ENCODE measurements around the gene EIF4B. TPM values are rescaled to one million over a fixed set of nuclear protein-coding genes. Genes with fewer than 3 reads are reported as not detected.

The EIF4B gene
- total RNA-seq, 1 donor from 2014 or later = 546 TPM

DNA sequence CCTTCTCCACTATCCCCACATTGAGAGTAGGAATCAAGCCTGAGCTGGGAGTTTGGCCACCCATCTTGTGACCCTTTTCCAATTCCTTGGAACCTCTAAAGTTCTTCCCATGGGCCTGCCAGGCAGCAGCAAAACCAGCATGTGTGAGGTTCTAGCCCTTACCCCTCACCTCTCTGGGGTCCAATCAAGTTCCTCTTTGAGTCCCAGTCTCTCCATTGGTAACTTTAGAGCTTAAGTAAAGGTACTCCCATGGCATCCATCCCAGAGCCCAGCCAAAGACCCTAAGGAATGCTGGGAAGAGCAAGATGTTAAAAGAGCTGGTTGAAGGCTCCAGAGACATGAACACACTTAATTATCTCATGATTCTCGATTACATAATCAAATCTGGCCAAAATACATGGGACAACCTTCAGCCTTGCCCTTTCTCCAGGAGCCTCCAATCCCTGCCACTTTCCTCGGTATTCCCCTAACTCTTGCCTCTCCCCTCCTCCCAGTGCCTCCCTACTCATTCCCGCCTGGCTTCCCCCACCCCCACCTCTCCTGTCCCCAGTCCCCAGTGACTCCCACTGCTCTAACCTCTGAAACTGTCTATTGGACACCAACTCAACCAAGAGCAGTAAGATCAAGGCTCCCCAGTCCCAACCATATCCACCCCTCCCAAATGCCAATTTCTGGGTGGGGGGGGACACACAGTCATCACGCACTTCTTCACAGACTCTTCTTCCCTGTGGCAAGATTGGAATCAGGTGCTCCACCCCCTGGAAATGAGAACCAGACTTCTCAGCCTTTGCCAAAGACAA is 38.8 kb downstream of the EIF4B start:
- no peak for DNase-seq (ENCODE audit: low spot score)

DNA sequence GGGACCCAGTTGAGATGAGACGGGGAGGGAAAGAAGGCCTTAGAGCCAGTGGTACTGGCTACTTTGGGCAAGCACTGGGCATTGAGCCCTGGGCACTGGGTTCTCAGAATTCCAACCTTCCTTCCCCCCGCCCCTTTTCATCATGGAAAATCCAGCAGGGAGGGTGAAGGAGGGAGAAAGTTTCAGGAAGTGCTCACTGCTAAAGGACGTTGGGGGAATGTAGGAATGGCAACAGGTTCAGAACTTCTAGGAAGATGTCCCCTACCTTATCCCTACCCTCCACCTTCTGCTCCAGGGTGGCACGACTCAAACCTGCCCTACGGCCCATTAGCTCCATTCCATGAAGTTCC is 39.4 kb downstream of the EIF4B start:
- no peak for DNase-seq (ENCODE audit: low spot score)

DNA sequence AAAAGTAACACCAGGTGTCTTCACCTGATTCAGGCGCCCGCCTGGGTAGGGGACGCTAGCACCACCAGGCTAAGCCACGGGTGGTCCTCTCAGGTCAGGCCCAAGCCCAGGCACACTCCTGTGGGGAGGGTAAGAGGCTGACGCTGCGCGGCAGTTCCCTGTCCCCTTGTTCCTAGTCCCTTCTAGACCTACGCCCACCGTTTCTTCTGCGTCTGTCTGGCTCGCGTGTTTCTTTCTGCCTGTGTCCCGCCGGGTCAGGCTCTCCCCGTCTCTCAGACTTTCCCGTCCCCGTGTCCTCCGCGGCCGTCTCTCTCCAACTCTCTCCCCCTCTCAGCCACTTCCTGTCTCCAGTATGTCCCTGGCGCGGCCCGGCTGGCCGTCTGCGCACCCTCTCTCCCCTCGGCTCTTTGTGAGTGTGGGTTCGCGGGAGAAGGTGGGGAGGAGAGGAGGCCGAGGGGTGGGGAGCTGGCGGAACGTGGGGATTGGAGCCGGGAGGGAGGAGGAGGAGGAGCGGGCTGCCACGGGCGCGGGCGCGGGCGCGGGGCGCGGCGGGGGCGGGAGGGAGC is 40.5 kb downstream of the EIF4B start:
- DNase-seq (ENCODE audit: low spot score) = peak; percentile 81

DNA sequence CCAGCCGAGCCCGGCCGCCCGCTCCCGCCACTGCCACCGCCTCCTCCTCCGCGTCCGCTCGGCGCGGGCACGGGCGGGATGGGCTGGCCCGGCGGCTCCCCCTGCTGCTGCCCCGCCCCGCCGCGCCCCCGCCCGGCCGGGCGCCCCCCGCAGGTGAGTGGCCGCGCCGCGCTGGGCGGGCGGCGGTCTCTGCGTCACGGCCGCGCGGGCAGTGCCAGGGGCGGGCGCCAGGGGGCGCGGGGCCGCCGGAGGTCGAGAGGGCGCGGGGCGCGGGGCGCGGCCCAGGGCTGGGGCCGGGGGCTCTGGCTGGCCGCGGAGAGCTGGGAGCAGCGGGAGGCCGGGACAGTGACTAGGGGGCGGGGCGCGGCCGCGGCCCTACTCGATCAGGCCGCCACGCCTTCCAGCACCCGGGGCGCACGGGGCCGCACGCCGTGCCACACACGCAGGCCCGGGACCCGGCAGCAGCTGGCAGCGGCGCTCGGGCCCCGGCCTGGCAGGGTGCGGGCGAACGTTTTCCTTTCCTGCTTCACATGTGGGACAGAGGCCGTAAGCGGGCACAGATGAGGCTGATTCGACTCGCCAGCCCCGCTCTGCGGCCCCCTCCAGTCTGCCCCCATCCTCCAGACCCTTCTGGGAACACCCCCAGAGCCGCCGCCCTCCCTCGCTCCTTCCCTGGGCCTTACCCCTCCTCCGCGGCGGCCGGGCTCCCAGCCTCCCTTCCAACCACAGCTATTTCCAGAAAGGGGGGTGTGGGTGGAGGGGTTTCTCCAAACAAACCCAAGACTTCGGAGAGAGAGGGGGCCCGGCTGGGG is 41.2 kb downstream of the EIF4B start:
- DNase-seq (ENCODE audit: low spot score) = peak; percentile 73

DNA sequence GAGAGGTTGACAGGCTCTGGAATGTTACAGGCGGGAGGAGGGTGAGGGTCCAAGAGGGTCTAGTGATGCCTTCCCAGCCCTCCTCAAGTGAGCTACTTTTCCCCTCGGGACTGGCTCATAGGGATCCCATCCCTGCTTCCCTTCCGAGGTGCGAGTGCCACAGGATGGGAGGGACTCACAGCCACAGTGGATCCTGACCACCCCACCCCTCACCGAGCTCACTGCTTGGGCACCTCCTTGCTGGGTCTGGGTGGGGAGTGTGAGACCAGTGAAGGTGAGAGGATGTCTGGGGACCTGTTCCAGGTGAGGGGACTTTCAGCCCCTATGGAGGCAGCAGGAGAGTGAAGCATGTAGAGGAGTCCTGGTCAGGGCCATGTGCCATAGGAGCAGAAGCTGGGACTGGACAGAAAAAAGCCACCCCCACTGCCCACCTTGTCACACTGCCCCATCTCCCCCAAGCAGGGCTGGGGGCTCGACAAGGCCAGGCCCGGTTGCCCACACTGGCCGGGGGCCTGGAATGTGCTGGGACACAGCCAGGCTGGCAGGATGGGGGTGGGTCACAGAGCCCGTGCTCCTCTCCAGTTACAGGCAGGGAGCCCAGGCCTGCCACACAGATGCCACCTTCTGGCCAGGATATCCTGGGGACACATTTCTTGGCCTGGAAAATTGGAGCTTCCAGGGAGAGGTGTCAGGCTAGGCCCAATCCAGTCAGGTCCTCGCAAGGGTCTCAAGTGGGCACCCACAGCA is 42.0 kb downstream of the EIF4B start:
- peak; percentile 65 for DNase-seq (ENCODE audit: low spot score)

DNA sequence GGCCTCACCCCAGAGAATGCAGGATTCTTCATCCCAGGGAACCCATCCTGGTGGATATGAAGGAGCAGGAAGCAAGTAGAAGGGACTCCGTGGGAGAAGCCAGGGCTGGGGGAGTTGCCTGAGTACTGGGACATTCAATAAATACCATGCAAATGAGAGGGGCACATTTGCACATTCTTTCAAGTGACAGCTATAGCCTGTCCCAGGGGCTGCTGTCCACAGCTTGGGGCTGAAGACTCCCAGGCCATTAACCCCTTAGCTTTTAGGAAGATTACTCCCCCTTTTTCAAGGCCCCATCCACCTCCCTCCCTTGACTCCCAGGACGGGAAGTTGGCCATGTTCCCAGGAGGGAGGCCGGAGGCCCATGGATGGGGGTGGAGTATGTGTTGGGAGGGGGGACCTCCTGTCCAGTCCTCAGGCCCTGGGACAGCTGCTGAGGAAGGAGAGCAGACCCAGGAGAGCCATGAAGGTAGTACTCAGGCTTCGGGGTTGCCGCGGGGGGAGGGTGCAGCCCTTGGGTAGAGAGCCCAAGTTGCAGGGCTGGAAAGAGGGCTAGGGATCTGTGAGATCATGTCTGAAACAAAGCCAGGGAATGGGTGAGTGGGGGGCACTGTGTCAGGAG is 42.6 kb downstream of the EIF4B start:
- DNase-seq (ENCODE audit: low spot score) = no peak

DNA sequence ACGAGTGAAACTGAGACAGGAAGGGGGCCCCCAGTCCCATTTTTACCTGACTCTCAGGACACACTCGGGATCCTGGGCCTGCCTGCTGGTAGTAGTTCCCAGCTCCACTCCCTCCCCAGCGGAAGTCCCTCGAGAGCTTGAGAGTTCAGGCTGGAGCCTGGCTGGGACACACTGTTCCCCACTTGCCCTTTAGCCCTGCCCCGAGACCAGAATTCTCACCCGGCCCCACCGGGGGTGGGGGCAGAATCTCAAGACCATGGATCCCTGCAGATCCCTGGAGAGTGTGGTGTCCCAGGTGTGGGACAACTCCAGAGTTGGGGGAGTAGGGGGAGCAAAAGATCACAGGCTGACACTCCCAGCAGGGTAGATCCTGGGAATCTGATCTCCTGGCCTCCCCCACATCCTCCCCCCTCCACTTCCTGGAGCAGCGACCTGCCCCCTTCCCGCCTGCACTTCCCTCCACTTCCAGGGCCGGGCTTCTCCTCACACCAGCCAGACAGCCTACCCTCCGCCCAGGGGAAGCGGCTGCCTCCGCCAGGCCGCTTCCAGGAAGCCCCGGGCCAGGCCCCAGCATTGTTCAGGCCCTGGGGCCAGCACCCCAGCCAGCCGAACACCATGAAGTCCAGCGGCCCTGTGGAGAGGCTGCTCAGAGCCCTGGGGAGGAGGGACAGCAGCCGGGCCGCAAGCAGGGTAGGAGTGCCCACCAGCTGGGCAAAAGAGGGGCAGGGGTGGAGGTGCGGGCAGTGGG is 43.5 kb downstream of the EIF4B start, which contains the start of gene TNS2:
TSS of gene TNS2 (plus strand) at position 495 of the 748 bp plus-strand sequence. CDS start at position 616, 121 bp downstream.
- peak; percentile 53 for DNase-seq (ENCODE audit: low spot score)

- DNase-seq (ENCODE audit: low spot score) = peak; percentile 9
Measured at GRCh38 chr12:53050426-53051057, 44.3 kb downstream of the EIF4B start.

DNA sequence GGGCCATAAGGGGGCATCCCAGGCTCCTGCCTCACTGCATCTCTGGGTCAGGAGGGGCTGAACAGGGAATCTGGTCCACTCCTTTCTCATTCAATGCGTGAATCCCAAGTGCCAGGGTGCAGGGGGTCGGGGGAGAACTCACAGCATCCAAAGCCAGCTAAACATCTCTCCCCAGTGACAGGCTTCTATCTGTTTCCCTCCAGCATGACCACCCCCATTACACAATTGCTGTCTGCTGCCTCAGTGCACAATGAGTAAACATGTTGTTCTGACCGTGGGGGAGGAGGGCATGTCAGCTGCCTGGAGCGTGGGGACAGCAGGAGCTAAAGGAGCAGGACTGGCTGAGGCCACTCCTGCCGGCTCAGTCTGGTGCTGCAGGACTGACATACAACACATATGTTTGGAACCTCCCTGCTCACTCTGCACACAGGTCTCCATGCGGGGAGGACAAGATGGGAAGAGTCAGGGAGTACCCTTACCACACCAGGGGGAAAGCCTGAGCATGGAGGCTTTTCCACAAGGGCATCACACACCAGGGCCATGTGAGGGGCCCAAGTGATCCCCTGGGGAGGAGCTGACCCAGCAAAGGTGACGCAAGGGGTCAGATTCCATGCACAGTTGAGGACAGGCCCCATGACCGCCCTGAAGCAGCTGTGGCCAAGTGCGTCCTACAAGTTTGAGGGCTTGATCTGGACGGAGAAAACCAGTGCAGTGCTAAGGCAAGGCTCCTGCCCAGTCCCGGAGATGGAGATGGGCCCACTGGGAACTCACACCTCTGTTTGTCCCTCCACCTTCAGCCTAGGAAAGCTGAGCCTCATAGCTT is 45.0 kb downstream of the EIF4B start:
- DNase-seq (ENCODE audit: low spot score) = peak; percentile 73

- no peak for DNase-seq (ENCODE audit: low spot score)
Measured at GRCh38 chr12:53051881-53052412, 45.7 kb downstream of the EIF4B start.

DNA sequence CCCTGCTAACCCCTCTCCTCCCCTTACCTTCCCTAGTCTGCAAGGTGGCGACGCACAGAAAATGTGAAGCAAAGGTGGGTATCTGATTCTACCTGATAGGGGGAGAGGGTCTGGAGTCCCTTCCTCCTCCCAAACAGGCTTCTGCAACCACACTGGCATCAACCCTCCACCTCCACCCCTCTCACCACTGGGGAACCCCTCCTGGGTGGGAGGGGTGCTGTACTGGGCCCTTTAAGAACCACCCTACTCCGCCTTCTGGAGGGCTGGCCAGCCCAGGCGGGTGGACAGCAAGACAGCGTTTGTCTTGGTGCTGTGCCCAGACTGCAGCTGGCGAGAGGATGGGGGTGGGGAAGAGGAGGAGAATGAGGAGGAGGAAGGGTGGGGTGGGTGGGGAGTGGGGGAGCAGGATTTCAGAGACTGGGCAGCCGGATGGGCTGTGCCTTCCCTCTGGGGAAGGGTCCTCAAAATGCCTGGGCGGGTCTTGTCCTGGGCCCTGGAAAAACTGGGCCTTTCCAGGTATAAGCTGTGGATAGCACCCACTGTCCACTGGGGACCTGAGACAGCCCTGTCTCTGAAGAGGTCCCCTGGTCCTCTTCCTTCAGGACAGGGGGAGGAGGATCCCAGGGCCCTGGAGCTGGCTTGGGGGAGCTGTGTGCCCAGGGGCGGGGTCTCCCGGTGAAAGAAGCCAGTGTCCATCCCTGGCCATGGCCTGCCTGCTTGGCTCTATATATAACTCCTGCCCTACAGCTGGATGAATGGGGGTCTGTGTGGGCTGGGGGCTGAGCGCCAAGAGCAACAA is 46.4 kb downstream of the EIF4B start:
- peak; percentile 86 for DNase-seq (ENCODE audit: low spot score)

DNA sequence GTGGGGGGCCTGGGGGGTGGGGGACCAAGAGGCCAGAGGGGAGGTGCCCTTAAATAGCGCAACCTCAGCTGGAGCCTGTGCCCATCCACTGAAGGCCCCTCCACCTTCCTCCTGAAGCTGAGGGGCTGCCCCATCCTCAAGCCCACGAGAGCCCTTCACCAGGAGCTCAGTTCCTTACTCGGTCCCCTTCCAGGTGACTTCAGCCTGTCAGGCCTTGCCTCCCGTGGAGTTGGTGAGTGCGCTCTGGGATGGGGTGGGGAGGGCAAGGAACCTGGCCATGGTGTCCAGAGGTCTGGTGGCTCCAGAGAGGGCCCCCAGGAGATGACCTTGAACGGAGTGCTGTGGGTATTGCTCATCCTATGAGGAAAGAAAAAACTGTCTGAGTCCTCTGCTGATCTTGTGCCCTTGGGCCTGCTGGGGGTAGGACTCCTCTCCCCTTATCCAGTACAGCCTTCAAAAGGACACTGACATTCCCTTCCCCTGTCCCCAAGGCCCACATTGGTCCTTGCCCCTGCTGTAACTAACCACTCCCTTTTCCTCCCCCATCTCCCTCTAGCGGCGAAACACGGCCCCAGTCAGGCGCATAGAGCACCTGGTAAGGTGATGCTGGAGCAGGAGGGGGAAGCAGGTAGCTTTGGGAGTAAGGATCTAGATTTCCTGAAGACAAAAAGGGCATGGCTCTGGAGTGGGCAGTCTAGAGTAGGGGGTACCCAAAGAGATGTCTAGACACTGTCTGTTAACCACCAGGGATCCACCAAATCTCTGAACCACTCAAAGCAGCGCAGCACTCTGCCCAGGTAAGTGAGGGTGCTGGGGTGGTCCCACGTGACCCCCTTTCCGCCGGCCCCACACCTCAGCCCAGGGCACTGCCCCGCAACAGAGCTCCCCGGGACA is 47.2 kb downstream of the EIF4B start:
- DNase-seq (ENCODE audit: low spot score) = peak; percentile 75

DNA sequence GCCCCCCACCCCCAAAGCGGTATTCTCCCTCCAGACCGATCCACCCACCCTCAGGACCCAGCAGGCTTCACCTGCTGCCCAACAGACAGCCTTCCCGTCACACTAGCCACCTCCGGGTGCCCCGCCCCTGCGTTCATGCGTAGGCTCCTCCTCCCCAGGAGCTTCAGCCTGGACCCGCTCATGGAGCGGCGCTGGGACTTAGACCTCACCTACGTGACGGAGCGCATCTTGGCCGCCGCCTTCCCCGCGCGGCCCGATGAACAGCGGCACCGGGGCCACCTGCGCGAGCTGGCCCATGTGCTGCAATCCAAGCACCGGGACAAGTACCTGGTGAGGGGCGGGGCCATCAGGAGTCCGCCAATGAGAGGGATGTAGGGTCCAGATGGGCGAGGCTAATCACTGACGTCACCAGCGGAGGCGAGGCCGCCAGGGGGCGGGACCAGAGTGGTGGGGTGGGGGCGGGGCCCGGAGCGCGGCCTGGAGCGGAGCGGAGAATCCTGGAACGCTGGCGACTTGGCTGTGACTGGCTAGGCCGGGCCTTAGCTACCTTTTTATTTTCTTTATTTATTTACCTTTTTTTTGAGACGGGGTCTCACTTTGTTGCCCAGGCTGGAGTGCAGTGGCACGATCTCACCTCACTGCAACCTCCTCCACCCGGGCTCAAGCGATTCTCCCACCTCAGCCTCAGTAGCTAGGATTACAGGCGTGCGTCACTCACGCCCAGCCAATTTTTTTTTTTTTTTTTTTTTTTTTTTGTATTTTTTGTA is 48.0 kb downstream of the EIF4B start:
- DNase-seq (ENCODE audit: low spot score) = peak; percentile 96

- DNase-seq (ENCODE audit: low spot score) = no peak
Measured at GRCh38 chr12:53055471-53056266, 49.4 kb downstream of the EIF4B start.

DNA sequence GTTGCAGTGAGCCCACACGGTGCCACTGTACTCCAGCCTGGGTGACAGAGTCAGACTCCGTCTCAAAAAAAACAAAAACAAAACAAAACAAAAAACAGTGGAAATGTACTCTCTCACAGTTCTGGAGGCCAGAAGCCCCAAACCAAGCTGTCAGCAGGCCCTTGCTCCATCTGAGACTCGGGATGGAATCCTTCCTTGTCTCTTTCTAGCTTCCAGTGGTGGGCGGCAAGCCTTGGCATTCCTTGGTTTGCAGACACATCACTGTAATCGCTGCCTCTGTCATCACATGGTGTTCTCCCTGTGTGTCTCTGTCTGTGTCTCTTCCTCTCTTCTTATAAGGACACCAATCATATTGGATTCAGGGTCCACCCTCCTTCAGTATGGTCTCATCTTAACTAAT is 50.0 kb downstream of the EIF4B start:
- no peak for DNase-seq (ENCODE audit: low spot score)

DNA sequence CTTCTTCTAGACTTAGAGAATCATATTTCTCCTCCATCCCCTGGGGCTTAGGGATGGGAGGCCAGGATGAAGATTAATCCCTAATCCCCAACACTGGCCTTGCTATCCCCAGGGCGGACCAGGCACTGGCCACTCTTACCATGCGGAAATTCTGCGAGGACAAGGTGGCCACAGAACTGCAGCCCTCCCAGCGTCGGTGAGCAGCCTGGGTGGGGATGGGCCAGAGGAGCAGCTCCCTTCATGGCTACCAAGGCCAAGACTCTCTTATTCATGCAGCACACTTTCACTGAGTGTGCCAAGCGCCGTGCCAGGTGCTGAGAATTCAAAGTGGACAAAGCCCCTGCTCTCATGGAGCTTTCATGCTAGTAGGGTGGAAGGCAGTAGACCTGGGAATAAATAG is 50.6 kb downstream of the EIF4B start:
- DNase-seq (ENCODE audit: low spot score) = no peak

Data from mucosa of gallbladder (tissue), 1 donor.